HepG2 (cell line): Measurements from ENCODE around the gene MEAK7. TPM values are rescaled to one million over a fixed set of nuclear protein-coding genes. Genes with fewer than 3 reads are reported as not detected.

Source experiments
- ATAC-seq: fragments of 200-7000 bp; cut with Tn5 transposase; 3 replicates; pipeline ENCODE4 v1.9.1; 2020; ENCODE audit warnings: mild to moderate bottlenecking, moderate library complexity
- BruUV-seq: library from RNA; stranded (reverse); fragments of 400-500 nt; replicated peaks from 2 replicates; lab custom pipeline; 2021; lab: Mats Ljungman, UMichigan
- CTCF ChIA-PET: fragments of 300-600 bp; formaldehyde crosslinking; extraction: SDS; loops from one replicate; lab custom pipeline; 2021; ENCODE audit warnings: low total read pairs, inconsistent platforms, low intra/inter-chr PET ratio; lab: Yijun Ruan, JAX
- POLR2A ChIA-PET: fragments of 350-600 bp; sonication (Branson Sonifier 250); formaldehyde crosslinking; loops from one replicate; lab custom pipeline; 2020; ENCODE audit warnings: antibody characterized with exemption, inconsistent platforms; lab: Yijun Ruan, JAX
- DNase-seq: peaks from one replicate; pipeline ENCODE4 v3.0.0-alpha.2; 2015; ENCODE audit warnings: low spot score
- FAIRE-seq: peaks from 3 replicates; lab custom pipeline; 2011; peaks lifted over from hg19 to GRCh38; lab: Jason Lieb, UNC
- H2AFZ ChIP-seq: one replicate; pipeline ENCODE4 v1.6.1; 2011; ENCODE audit warnings: low read length, inconsistent platforms
- H3K27ac ChIP-seq: fragments of 300-600 bp; 3 replicates; pipeline ENCODE4 v1.8.0; 2011; ENCODE audit warnings: mixed run types, mild to moderate bottlenecking, mixed read lengths, low read length, inconsistent platforms; ENCODE audit not compliant: insufficient read depth; ENCODE audit errors: extremely low read length
- H3K27me3 ChIP-seq, 2 experiments: fragments of 200-600 bp in 1 of 2; 2 replicates in 1 of 2; 3 replicates in 1 of 2; pipeline versions ENCODE4 v1.6.0 to v1.8.0; 2011; ENCODE audit warnings: low read length in 2 of 2, mild to moderate bottlenecking in 2 of 2, moderate library complexity in 2 of 2, inconsistent platforms in 1 of 2; ENCODE audit not compliant: insufficient read depth in 2 of 2, control insufficient read depth in 1 of 2
- H3K36me3 ChIP-seq, 2 experiments: fragments of 200-600 bp in 1 of 2; replicated peaks in 1 of 2; 2 replicates in 1 of 2; 3 replicates in 1 of 2; pipeline versions ENCODE4 v1.5.1 to v1.8.0; 2011; ENCODE audit warnings: low read length in 2 of 2, inconsistent platforms in 1 of 2; ENCODE audit not compliant: insufficient read depth in 2 of 2, control insufficient read depth in 1 of 2
- H3K4me1 ChIP-seq: 2 replicates; pipeline ENCODE4 v1.5.1; 2012; ENCODE audit warnings: low read length, inconsistent platforms; ENCODE audit not compliant: insufficient read depth
- H3K4me2 ChIP-seq: 2 replicates; pipeline ENCODE4 v1.6.0; 2011; ENCODE audit warnings: low read depth, low read length, inconsistent platforms
- H3K4me3 ChIP-seq, 3 experiments: fragments of 200-600 bp in 1 of 3; sonication (generic), shearing (Covaris generic) in 1 of 3; replicated peaks in 1 of 3; 2 replicates each; pipeline ENCODE4 v1.5.1; 2011 to 2016; ENCODE audit warnings: low read length in 3 of 3, inconsistent platforms in 2 of 3, low read depth in 2 of 3, mild to moderate bottlenecking in 2 of 3, control low read depth in 1 of 3, mixed read lengths in 1 of 3; ENCODE audit not compliant: insufficient read depth in 1 of 3
- H3K79me2 ChIP-seq: one replicate; pipeline ENCODE4 v1.6.1; 2011; ENCODE audit warnings: low read length, inconsistent platforms; ENCODE audit not compliant: insufficient read depth
- H3K9ac ChIP-seq: 2 replicates; pipeline ENCODE4 v1.6.0; 2011; ENCODE audit warnings: mild to moderate bottlenecking, low read depth, low read length, inconsistent platforms; ENCODE audit not compliant: insufficient read depth
- H3K9me3 ChIP-seq: 2 replicates; pipeline ENCODE4 v1.5.1; 2012; ENCODE audit warnings: mild to moderate bottlenecking, low read length
- H4K20me1 ChIP-seq: 2 replicates; pipeline ENCODE4 v1.6.0; 2011; ENCODE audit warnings: inconsistent platforms, mild to moderate bottlenecking, low read length, moderate library complexity; ENCODE audit not compliant: insufficient read depth
- E2F1 ChIP-seq: sonication (generic); formaldehyde crosslinking; IDR thresholded peaks from 2 replicates; pipeline ENCODE4 v1.5.0; 2020; ENCODE audit warnings: missing genetic modification reagents
- GATAD1 ChIP-seq: IDR thresholded peaks from 2 replicates; pipeline ENCODE4 v1.6.1; 2016; ENCODE audit warnings: missing genetic modification reagents, missing compliant biosample characterization
- MIER2 ChIP-seq: IDR thresholded peaks from 2 replicates; pipeline ENCODE4 v1.6.1; 2016; ENCODE audit warnings: missing biosample characterization, missing genetic modification reagents
- MTF2 ChIP-seq: sonication (generic); formaldehyde crosslinking; IDR thresholded peaks from 2 replicates; pipeline ENCODE4 v1.5.0; 2020; ENCODE audit warnings: missing genetic modification reagents, borderline replicate concordance
- TCF7 ChIP-seq: sonication (generic); IDR thresholded peaks from 2 replicates; pipeline ENCODE4 v1.6.1; 2016; ENCODE audit warnings: antibody characterized with exemption, low read depth
- ZNF362 ChIP-seq: sonication (generic); formaldehyde crosslinking; IDR thresholded peaks from 2 replicates; pipeline ENCODE4 v1.4.0; 2020; ENCODE audit warnings: missing genetic modification reagents, mild to moderate bottlenecking, borderline replicate concordance
- ZNF646 ChIP-seq: sonication (generic); formaldehyde crosslinking; IDR thresholded peaks from 2 replicates; pipeline ENCODE4 v1.9.0; 2021; ENCODE audit warnings: mild to moderate bottlenecking, missing genetic modification reagents
- ZNF720 ChIP-seq: sonication (generic); formaldehyde crosslinking; IDR thresholded peaks from 2 replicates; pipeline ENCODE4 v1.4.0; 2020; ENCODE audit warnings: missing genetic modification reagents
- WGBS: methylation state at CpG from one replicate; pipeline ENCODE4 v1.1.6; 2017; ENCODE audit warnings: low lambda C conversion rate; 5-methylcytosine and 5-hydroxymethylcytosine counted together
- in situ Hi-C: cut with HindIII; loops from 2 replicates; pipeline ENCODE4 v1.10.0; 2017; ENCODE audit warnings: low pct_unique_long_range_greater_than_20kb; ENCODE audit not compliant: extremely low pct_ligation_motif_present
- intact Hi-C: fragments of 100-400 bp; cut with micrococcal nuclease; formaldehyde crosslinking; loops from one replicate; pipeline ENCODE4 v1.10.0; 2022; ENCODE audit not compliant: unreplicated experiment
- polyA plus RNA-seq, 8 experiments: library from polyadenylated mRNA; depleted of rRNA in 3 of 8; stranded (reverse) in 7 of 8; unstranded in 1 of 8; fragments of >200 nt; fragmentation: Illumina TruSeq in 4 of 8; extraction: Trizol in 4 of 8; gene quantifications; 2 replicates each; pipeline versions ENCODE4 v1.2.1 to v1.2.3, GENCODE V29; 2011 to 2016; ENCODE audit warnings: low read depth in 4 of 8, missing spikeins in 1 of 8, mixed read lengths in 1 of 8; ENCODE audit not compliant: insufficient read depth in 1 of 8
- total RNA-seq, 5 experiments: library from RNA; depleted of rRNA; stranded (reverse); fragments of >200 nt; fragmentation: Illumina TruSeq; extraction: Trizol; gene quantifications; 2 replicates each; pipeline ENCODE4 v1.2.3, GENCODE V29; 2016; ENCODE audit warnings: low read depth in 1 of 5

MEAK7 gene
- total and polyA plus RNA-seq, 2 of the 13 experiments (the other 11 are each of a cell fraction or from before 2014, with no cell fraction given): 11.8 to 14.7 TPM

- intact Hi-C loops: loop anchor here (5.0 kb wide), 1 partner anchor 214 kb away; no protein-coding TSS in a partner anchor
- in situ Hi-C loops: loop anchor here (5.0 to 10.0 kb wide), 2 partner anchors 109 to 211 kb away; no protein-coding TSS in a partner anchor
Observed at GRCh38 chr16:84513666-84514065, 9.2 kb upstream of the MEAK7 start.

More at GRCh38 chr16:84513666-84514065, 9.2 kb upstream of the MEAK7 start:
- no peaks in the 10 kb centered on the region for H4K20me1 ChIP-seq
- FAIRE-seq: no peak
- TF ChIP-seq MTF2 (CRISPR knock-in tag) (no peak), ZNF646 (CRISPR knock-in tag) (no peak), GATAD1 (CRISPR knock-in tag) (no peak), TCF7 (no peak), ZNF720 (CRISPR knock-in tag) (no peak), E2F1 (CRISPR knock-in tag) (no peak), MIER2 (CRISPR knock-in tag) (no peak), ZNF362 (no peak)
- TF ChIP-seq, all 625 proteins: peak for 0
- Histone ChIP-seq H3K79me2 (no peaks in the 10 kb centered on the region), H3K9me3 (no peaks in the 10 kb centered on the region), H3K9ac (no peak overlapping the region), H3K4me3 (no peak overlapping the region), H3K36me3 (no peaks in the 10 kb centered on the region), H3K27ac (no peak overlapping the region), H3K27me3 (no peaks in the 10 kb centered on the region; a peak in 1 of 5 replicates), H3K4me2 (no peak overlapping the region), H2AFZ (no peak overlapping the region), H3K4me1 (peaks cover 32% of the 10 kb centered on the region)
- ATAC-seq (no peak), DNase-seq (no peak)
- CTCF ChIA-PET: no interaction called here
- WGBS: 81% methylated on average over 9 of the region's 11 CpGs
- POLR2A ChIA-PET: no interaction called here
- no TSS peak for BruUV-seq
